Endothelial cell of umbilical vein (primary cell): ENCODE data around the gene NEDD9. TPM values are rescaled to one million over a fixed set of nuclear protein-coding genes. Genes with fewer than 3 reads are reported as not detected.

Experiments used
- BruUV-seq: library from RNA; stranded (reverse); fragments of 400-500 nt; replicated peaks from 2 replicates; lab custom pipeline; 2021; lab: Mats Ljungman, UMichigan
- CTCF ChIA-PET: fragments of 300-600, 350-600 bp; sonication (Branson Sonifier 250); formaldehyde crosslinking; loops from one replicate; lab custom pipeline; 2021; ENCODE audit warnings: antibody characterized with exemption, inconsistent platforms; lab: Charles Lee
- POLR2A ChIA-PET: fragments of 300-600, 350-600 bp; sonication (Branson Sonifier 250); formaldehyde crosslinking; loops from one replicate; lab custom pipeline; 2021; ENCODE audit warnings: antibody characterized with exemption, inconsistent platforms; lab: Charles Lee
- DNase-seq: peaks from one replicate; pipeline ENCODE4 v3.0.0-alpha.2; 2011; ENCODE audit warnings: low read depth, low spot score
- FAIRE-seq: peaks from 2 replicates; lab custom pipeline; 2011; peaks lifted over from hg19 to GRCh38; lab: Jason Lieb, UNC
- H2AFZ ChIP-seq: 2 replicates; pipeline ENCODE4 v1.6.0; 2012; ENCODE audit warnings: low read depth, low read length, control low read depth, inconsistent platforms
- H3K27ac ChIP-seq: 2 replicates; pipeline ENCODE4 v1.5.1; 2011; ENCODE audit warnings: low read depth, mild to moderate bottlenecking, control low read depth, low read length, moderate library complexity; ENCODE audit not compliant: insufficient read depth
- H3K27me3 ChIP-seq, 2 experiments: 2 replicates each; pipeline versions ENCODE4 v1.6.0 to v1.6.1; 2011; ENCODE audit warnings: low read length in 2 of 2, mixed read lengths in 1 of 2; ENCODE audit not compliant: control insufficient read depth in 2 of 2, insufficient read depth in 2 of 2
- H3K36me3 ChIP-seq, 2 experiments: 2 replicates in 1 of 2; 3 replicates in 1 of 2; pipeline ENCODE4 v1.5.1; 2011; ENCODE audit warnings: low read length in 2 of 2, mild to moderate bottlenecking in 1 of 2, moderate library complexity in 1 of 2; ENCODE audit not compliant: control insufficient read depth in 2 of 2, insufficient read depth in 2 of 2; ENCODE audit errors: extremely low read depth in 1 of 2
- H3K4me1 ChIP-seq: 3 replicates; pipeline ENCODE4 v1.5.1; 2011; ENCODE audit warnings: mild to moderate bottlenecking, low read length; ENCODE audit not compliant: control insufficient read depth, insufficient read depth; ENCODE audit errors: extremely low read depth
- H3K4me2 ChIP-seq: 2 replicates; pipeline ENCODE4 v1.6.1; 2011; ENCODE audit warnings: low read length, control low read depth, mixed read lengths; ENCODE audit not compliant: insufficient read depth
- H3K4me3 ChIP-seq, 3 experiments: fragments of 200-600 bp in 1 of 3; sonication (generic), shearing (Covaris generic) in 1 of 3; replicated peaks in 1 of 3; 2 replicates each; pipeline ENCODE4 v1.5.1; 2011 to 2016; ENCODE audit warnings: control low read depth in 3 of 3, low read length in 3 of 3, mild to moderate bottlenecking in 2 of 3, inconsistent platforms in 1 of 3, low read depth in 1 of 3, moderate library complexity in 1 of 3; ENCODE audit not compliant: insufficient read depth in 1 of 3
- H3K79me2 ChIP-seq: 2 replicates; pipeline ENCODE4 v1.6.0; 2012; ENCODE audit warnings: low read length, inconsistent platforms; ENCODE audit not compliant: control insufficient read depth, insufficient read depth
- H3K9ac ChIP-seq: replicated peaks from 2 replicates; pipeline ENCODE3; 2011; ENCODE audit warnings: low read length, control low read depth; ENCODE audit not compliant: insufficient read depth; ENCODE audit errors: extremely low read depth
- H3K9me1 ChIP-seq: replicated peaks from 3 replicates; pipeline ENCODE4 v1.6.0; 2011; ENCODE audit warnings: mild to moderate bottlenecking, low read length; ENCODE audit not compliant: control insufficient read depth, insufficient read depth; ENCODE audit errors: extremely low read depth
- H3K9me3 ChIP-seq: replicated peaks from 2 replicates; pipeline ENCODE4 v1.5.1; 2012; ENCODE audit warnings: low read length, inconsistent platforms; ENCODE audit not compliant: control insufficient read depth, insufficient read depth
- H4K20me1 ChIP-seq: replicated peaks from 2 replicates; pipeline ENCODE3; 2011; ENCODE audit warnings: mild to moderate bottlenecking, low read length; ENCODE audit not compliant: control insufficient read depth, insufficient read depth; ENCODE audit errors: extremely low read depth
- EZH2 ChIP-seq: IDR thresholded peaks from 2 replicates; pipeline ENCODE4 v1.6.1; 2012; ENCODE audit warnings: borderline replicate concordance, low read depth, mild to moderate bottlenecking, moderate library complexity, low read length, inconsistent platforms; ENCODE audit not compliant: severe bottlenecking
- FOS ChIP-seq: IDR thresholded peaks from 2 replicates; pipeline ENCODE4 v1.6.1; 2011; ENCODE audit warnings: mild to moderate bottlenecking, low read length, moderate library complexity, borderline replicate concordance; ENCODE audit not compliant: insufficient read depth
- GATA2 ChIP-seq: IDR thresholded peaks from 2 replicates; pipeline ENCODE4 v1.7.0; 2011; ENCODE audit warnings: low read depth, mild to moderate bottlenecking, moderate library complexity, mixed read lengths, low read length; ENCODE audit not compliant: insufficient read length, insufficient read depth
- JUN ChIP-seq: IDR thresholded peaks from 2 replicates; pipeline ENCODE4 v1.6.1; 2011; ENCODE audit warnings: borderline replicate concordance, low read depth; ENCODE audit not compliant: insufficient read length, insufficient read depth
- MYC ChIP-seq: IDR thresholded peaks from one replicate; pipeline ENCODE4 v1.6.1; 2011; ENCODE audit warnings: mild to moderate bottlenecking, low read depth, low read length
- POLR2A ChIP-seq: IDR thresholded peaks from 2 replicates; pipeline ENCODE4 v1.6.1; 2012; ENCODE audit warnings: low read depth, mild to moderate bottlenecking, control low read depth, low read length
- POLR2AphosphoS5 ChIP-seq: IDR thresholded peaks from 2 replicates; pipeline ENCODE4 v1.6.1; 2012; ENCODE audit warnings: low read depth, mild to moderate bottlenecking, control low read depth, low read length, moderate library complexity; ENCODE audit not compliant: insufficient read depth
- dilution Hi-C: fragments of 300-500 bp; cut with MboI; formaldehyde crosslinking; loops from one replicate; pipeline ENCODE4 v1.15.0; 2019; ENCODE audit warnings: low sequenced_read_pairs; ENCODE audit not compliant: extremely low pct_ligation_motif_present
- intact Hi-C: fragments of 100-400 bp; cut with micrococcal nuclease; formaldehyde crosslinking; loops from one replicate; pipeline ENCODE4 v1.10.0; 2022
- polyA plus RNA-seq, 4 experiments: library from polyadenylated mRNA; depleted of rRNA in 3 of 4; stranded (reverse) in 3 of 4; unstranded in 1 of 4; fragments of >200 nt; gene quantifications; 2 replicates each; pipeline versions ENCODE4 v1.2.1 to v1.2.3, GENCODE V29; 2011 to 2012; ENCODE audit warnings: missing spikeins in 1 of 4
- total RNA-seq: library from RNA; stranded (reverse); gene quantifications from 2 replicates; pipeline ENCODE4 v1.2.3, GENCODE V29; 2021

Gene NEDD9
- total and polyA plus RNA-seq, 2 donors (not counting 3 experiments of a cell fraction or from before 2014, with no cell fraction given) = 55.2 to 61.0 TPM

GRCh38 chr6:11187301-11187700 is 45.2 kb downstream of the NEDD9 start:
- no peaks in the 10 kb centered on the region for H3K9me3 ChIP-seq
- no peak for TF ChIP-seq POLR2AphosphoS5
- TF ChIP-seq POLR2A = no peak
- no peak for TF ChIP-seq EZH2
- peaks cover 39 to 49% of the 10 kb centered on the region in 2 experiments for H3K36me3 ChIP-seq
- DNase-seq = no peak
- dilution Hi-C loops = no loop called here
- no peaks in the 10 kb centered on the region for H3K4me1 ChIP-seq
- ChIA-PET CTCF (interaction anchor here (0.8 kb wide), 1 partner anchor 15 kb away, joined by 3 read pairs; no protein-coding TSS in a partner anchor), POLR2A (no interaction called here)
- no peaks in the 10 kb centered on the region for H3K9me1 ChIP-seq
- H4K20me1 ChIP-seq = peaks cover 3% of the 10 kb centered on the region
- no peak overlapping the region for H3K27ac ChIP-seq
- FAIRE-seq = no peak
- H3K27me3 ChIP-seq = no peaks in the 10 kb centered on the region
- intact Hi-C loops = no loop called here
- H3K79me2 ChIP-seq = peaks cover 2% of the 10 kb centered on the region
- H3K9ac ChIP-seq = no peak overlapping the region
- no TSS peak for BruUV-seq
- no peak overlapping the region for H3K4me2 ChIP-seq
- H2AFZ ChIP-seq = no peak overlapping the region
- H3K4me3 ChIP-seq = no peak overlapping the region

GRCh38 chr6:11185204-11185842 is 47.1 kb downstream of the NEDD9 start:
- H2AFZ ChIP-seq = no peak overlapping the region
- no peaks in the 10 kb centered on the region for H3K27me3 ChIP-seq
- H3K9me3 ChIP-seq = no peaks in the 10 kb centered on the region
- no peaks in the 10 kb centered on the region for H3K9me1 ChIP-seq
- H3K27ac ChIP-seq = no peak overlapping the region
- ChIA-PET CTCF (interaction anchor here (0.8 to 1.2 kb wide), 2 partner anchors 17 to 300 kb away, joined by 3 to 4 read pairs; no protein-coding TSS in a partner anchor), POLR2A (no interaction called here)
- H3K36me3 ChIP-seq = peaks cover 34 to 38% of the 10 kb centered on the region in 2 experiments
- FAIRE-seq (no peak), DNase-seq (no peak)
- dilution Hi-C loops (no loop called here), intact Hi-C loops (no loop called here)
- no peak for TF ChIP-seq POLR2AphosphoS5
- no peak for TF ChIP-seq FOS
- TF ChIP-seq MYC = no peak
- no peak for TF ChIP-seq JUN
- no peak for TF ChIP-seq GATA2
- H3K79me2 ChIP-seq = peaks cover 2% of the 10 kb centered on the region
- H3K9ac ChIP-seq = no peak overlapping the region
- no peaks in the 10 kb centered on the region for H3K4me1 ChIP-seq
- BruUV-seq = no TSS peak
- no peak overlapping the region for H3K4me2 ChIP-seq
- no peak overlapping the region for H3K4me3 ChIP-seq
- peaks cover 3% of the 10 kb centered on the region for H4K20me1 ChIP-seq
